ENCODE measurements around the gene TPH2. TPM values are rescaled to one million over a fixed set of nuclear protein-coding genes. Genes with fewer than 3 reads are reported as not detected.
A peak's percentile ranks its signal among the peaks of the same experiment; 100 is the strongest.

TPH2 gene
- total RNA-seq (2021) (0.55 to 0.83 TPM (median 0.64 TPM) in 3 replicates), Bru-seq, nascent RNA (percentile 27 among the genes with signal in this experiment)
- long read RNA-seq, experiment 1, result 0 reads
- long read RNA-seq, experiment 2, partial matches to known transcripts, result 0 of 1 reads
- long read RNA-seq, experiment 2, other reads (novel, unspliced or antisense), result 1 of 1 reads
- long read RNA-seq, experiment 3, result 0 reads

DNA sequence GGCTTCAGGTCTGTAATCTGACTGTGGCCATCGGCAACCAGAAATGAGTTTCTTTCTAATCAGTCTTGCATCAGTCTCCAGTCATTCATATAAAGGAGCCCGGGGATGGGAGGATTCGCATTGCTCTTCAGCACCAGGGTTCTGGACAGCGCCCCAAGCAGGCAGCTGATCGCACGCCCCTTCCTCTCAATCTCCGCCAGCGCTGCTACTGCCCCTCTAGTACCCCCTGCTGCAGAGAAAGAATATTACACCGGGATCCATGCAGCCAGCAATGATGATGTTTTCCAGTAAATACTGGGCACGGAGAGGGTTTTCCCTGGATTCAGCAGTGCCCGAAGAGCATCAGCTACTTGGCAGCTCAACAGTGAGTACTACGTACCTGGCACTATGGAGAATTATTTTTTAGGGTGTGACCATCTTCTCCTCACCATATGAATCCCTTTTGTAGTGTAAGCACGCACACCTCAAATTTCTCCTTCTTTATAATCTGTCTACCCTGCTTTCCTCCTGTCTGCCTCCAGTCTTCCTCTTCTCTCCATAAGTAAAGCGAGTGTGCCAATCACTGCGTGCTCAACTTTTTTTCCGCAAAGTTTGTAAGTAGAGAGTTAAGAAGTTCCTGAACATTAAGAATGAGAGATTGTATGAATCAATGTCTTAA, at the start of gene TPH2:
TSS of gene TPH2 (plus strand) at position 118 of the 658 bp plus-strand sequence. CDS start at position 260, 142 bp downstream.
- Mint-ChIP-seq H3K9me3 (no peaks in the 10 kb centered on the region), H3K4me3 (peak within 1 kb of the TSS; percentile 16; the same call in 1 of the 2 replicates), H3K4me1 (peaks cover 35% of the 10 kb centered on the region), H3K27ac (peak within 1 kb of the TSS; percentile 48; the same call in 1 of the 2 replicates), H3K36me3 (no peaks in the 10 kb centered on the region), H3K27me3 (ENCODE audit: low read depth) (no peaks in the 10 kb centered on the region)
- ChIA-PET CTCF (interaction anchor here (0.6 to 1.5 kb wide), 10 partner anchors 8 to 391 kb away, joined by 3 to 9 read pairs (median 4); no protein-coding TSS in a partner anchor), POLR2A (no interaction called here)
- peak; percentile 95 for ATAC-seq
- DNase-seq (ENCODE audit: low spot score), result peak; percentile 95
- TF ChIP-seq EMX1 (CRISPR knock-in tag; IDR thresholded peaks at IDR 0.05), result no peak
- no peak for TF ChIP-seq ZNF138 (CRISPR knock-in tag; conservative IDR thresholded peaks at IDR 0.05)
- TF ChIP-seq NFE2L1 (CRISPR knock-in tag; IDR thresholded peaks at IDR 0.05), result no peak
- TF ChIP-seq, protein P1, sequence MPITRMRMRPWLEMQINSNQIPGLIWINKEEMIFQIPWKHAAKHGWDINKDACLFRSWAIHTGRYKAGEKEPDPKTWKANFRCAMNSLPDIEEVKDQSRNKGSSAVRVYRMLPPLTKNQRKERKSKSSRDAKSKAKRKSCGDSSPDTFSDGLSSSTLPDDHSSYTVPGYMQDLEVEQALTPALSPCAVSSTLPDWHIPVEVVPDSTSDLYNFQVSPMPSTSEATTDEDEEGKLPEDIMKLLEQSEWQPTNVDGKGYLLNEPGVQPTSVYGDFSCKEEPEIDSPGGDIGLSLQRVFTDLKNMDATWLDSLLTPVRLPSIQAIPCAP (CRISPR knock-in tag; IDR thresholded peaks at IDR 0.05), result no peak; the same call in 1 of the 2 replicates
- TF ChIP-seq SOX15 (CRISPR knock-in tag; IDR thresholded peaks at IDR 0.05), result no peak
- 0 out of 2 replicates have a peak, but pooled peaks have one; percentile 30 for TF ChIP-seq NR2C2 (CRISPR knock-in tag; IDR thresholded peaks at IDR 0.05)
- 0 out of 2 replicates have a peak, but pooled peaks have one; percentile 38 for TF ChIP-seq PRRX2 (CRISPR knock-in tag; IDR thresholded peaks at IDR 0.05)
- TF ChIP-seq, protein P2, sequence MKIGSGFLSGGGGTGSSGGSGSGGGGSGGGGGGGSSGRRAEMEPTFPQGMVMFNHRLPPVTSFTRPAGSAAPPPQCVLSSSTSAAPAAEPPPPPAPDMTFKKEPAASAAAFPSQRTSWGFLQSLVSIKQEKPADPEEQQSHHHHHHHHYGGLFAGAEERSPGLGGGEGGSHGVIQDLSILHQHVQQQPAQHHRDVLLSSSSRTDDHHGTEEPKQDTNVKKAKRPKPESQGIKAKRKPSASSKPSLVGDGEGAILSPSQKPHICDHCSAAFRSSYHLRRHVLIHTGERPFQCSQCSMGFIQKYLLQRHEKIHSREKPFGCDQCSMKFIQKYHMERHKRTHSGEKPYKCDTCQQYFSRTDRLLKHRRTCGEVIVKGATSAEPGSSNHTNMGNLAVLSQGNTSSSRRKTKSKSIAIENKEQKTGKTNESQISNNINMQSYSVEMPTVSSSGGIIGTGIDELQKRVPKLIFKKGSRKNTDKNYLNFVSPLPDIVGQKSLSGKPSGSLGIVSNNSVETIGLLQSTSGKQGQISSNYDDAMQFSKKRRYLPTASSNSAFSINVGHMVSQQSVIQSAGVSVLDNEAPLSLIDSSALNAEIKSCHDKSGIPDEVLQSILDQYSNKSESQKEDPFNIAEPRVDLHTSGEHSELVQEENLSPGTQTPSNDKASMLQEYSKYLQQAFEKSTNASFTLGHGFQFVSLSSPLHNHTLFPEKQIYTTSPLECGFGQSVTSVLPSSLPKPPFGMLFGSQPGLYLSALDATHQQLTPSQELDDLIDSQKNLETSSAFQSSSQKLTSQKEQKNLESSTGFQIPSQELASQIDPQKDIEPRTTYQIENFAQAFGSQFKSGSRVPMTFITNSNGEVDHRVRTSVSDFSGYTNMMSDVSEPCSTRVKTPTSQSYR (CRISPR knock-in tag; IDR thresholded peaks at IDR 0.05), result 0 out of 2 replicates have a peak, but pooled peaks have one; percentile 48
- TF ChIP-seq, protein P3, sequence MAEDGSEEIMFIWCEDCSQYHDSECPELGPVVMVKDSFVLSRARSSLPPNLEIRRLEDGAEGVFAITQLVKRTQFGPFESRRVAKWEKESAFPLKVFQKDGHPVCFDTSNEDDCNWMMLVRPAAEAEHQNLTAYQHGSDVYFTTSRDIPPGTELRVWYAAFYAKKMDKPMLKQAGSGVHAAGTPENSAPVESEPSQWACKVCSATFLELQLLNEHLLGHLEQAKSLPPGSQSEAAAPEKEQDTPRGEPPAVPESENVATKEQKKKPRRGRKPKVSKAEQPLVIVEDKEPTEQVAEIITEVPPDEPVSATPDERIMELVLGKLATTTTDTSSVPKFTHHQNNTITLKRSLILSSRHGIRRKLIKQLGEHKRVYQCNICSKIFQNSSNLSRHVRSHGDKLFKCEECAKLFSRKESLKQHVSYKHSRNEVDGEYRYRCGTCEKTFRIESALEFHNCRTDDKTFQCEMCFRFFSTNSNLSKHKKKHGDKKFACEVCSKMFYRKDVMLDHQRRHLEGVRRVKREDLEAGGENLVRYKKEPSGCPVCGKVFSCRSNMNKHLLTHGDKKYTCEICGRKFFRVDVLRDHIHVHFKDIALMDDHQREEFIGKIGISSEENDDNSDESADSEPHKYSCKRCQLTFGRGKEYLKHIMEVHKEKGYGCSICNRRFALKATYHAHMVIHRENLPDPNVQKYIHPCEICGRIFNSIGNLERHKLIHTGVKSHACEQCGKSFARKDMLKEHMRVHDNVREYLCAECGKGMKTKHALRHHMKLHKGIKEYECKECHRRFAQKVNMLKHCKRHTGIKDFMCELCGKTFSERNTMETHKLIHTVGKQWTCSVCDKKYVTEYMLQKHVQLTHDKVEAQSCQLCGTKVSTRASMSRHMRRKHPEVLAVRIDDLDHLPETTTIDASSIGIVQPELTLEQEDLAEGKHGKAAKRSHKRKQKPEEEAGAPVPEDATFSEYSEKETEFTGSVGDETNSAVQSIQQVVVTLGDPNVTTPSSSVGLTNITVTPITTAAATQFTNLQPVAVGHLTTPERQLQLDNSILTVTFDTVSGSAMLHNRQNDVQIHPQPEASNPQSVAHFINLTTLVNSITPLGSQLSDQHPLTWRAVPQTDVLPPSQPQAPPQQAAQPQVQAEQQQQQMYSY (CRISPR knock-in tag; IDR thresholded peaks at IDR 0.05), result no peak
- TF ChIP-seq, protein P4, sequence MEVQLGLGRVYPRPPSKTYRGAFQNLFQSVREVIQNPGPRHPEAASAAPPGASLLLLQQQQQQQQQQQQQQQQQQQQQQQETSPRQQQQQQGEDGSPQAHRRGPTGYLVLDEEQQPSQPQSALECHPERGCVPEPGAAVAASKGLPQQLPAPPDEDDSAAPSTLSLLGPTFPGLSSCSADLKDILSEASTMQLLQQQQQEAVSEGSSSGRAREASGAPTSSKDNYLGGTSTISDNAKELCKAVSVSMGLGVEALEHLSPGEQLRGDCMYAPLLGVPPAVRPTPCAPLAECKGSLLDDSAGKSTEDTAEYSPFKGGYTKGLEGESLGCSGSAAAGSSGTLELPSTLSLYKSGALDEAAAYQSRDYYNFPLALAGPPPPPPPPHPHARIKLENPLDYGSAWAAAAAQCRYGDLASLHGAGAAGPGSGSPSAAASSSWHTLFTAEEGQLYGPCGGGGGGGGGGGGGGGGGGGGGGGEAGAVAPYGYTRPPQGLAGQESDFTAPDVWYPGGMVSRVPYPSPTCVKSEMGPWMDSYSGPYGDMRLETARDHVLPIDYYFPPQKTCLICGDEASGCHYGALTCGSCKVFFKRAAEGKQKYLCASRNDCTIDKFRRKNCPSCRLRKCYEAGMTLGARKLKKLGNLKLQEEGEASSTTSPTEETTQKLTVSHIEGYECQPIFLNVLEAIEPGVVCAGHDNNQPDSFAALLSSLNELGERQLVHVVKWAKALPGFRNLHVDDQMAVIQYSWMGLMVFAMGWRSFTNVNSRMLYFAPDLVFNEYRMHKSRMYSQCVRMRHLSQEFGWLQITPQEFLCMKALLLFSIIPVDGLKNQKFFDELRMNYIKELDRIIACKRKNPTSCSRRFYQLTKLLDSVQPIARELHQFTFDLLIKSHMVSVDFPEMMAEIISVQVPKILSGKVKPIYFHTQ (CRISPR knock-in tag; IDR thresholded peaks at IDR 0.05), result no peak
- TF ChIP-seq KAT7 (CRISPR knock-in tag; IDR thresholded peaks at IDR 0.05; ENCODE audit: borderline replicate concordance), result no peak
- 0 out of 2 replicates have a peak, but pooled peaks have one; percentile 41 for TF ChIP-seq CREB1 (CRISPR knock-in tag; IDR thresholded peaks at IDR 0.05)
- TF ChIP-seq GRHL2 (CRISPR knock-in tag; IDR thresholded peaks at IDR 0.05; ENCODE audit: insufficient replicate concordance, severe bottlenecking), result no peak
- TF ChIP-seq, protein P5, sequence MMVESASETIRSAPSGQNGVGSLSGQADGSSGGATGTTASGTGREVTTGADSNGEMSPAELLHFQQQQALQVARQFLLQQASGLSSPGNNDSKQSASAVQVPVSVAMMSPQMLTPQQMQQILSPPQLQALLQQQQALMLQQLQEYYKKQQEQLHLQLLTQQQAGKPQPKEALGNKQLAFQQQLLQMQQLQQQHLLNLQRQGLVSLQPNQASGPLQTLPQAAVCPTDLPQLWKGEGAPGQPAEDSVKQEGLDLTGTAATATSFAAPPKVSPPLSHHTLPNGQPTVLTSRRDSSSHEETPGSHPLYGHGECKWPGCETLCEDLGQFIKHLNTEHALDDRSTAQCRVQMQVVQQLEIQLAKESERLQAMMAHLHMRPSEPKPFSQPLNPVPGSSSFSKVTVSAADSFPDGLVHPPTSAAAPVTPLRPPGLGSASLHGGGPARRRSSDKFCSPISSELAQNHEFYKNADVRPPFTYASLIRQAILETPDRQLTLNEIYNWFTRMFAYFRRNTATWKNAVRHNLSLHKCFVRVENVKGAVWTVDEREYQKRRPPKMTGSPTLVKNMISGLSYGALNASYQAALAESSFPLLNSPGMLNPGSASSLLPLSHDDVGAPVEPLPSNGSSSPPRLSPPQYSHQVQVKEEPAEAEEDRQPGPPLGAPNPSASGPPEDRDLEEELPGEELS (CRISPR knock-in tag; IDR thresholded peaks at IDR 0.05), result peak; percentile 90
- no peak for TF ChIP-seq NFATC4 (CRISPR knock-in tag; IDR thresholded peaks at IDR 0.05)
- no peak for TF ChIP-seq TCF7 (CRISPR knock-in tag; IDR thresholded peaks at IDR 0.05; ENCODE audit: low read depth)
- TF ChIP-seq, protein P6, sequence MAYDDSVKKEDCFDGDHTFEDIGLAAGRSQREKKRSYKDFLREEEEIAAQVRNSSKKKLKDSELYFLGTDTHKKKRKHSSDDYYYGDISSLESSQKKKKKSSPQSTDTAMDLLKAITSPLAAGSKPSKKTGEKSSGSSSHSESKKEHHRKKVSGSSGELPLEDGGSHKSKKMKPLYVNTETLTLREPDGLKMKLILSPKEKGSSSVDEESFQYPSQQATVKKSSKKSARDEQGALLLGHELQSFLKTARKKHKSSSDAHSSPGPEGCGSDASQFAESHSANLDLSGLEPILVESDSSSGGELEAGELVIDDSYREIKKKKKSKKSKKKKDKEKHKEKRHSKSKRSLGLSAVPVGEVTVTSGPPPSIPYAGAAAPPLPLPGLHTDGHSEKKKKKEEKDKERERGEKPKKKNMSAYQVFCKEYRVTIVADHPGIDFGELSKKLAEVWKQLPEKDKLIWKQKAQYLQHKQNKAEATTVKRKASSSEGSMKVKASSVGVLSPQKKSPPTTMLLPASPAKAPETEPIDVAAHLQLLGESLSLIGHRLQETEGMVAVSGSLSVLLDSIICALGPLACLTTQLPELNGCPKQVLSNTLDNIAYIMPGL (CRISPR knock-in tag; IDR thresholded peaks at IDR 0.05), result no peak
- TF ChIP-seq ZNF232 (CRISPR knock-in tag; IDR thresholded peaks at IDR 0.05), result peak; percentile 89

Measured in WTC11 (cell line).